Activated CD4-positive, CD25-positive, alpha-beta regulatory T cell (primary cell): ENCODE data around the gene SLC5A12.

Experiments
- DNase-seq, 4 experiments: peaks; one replicate each; lab custom pipeline; 2025; lab: John Stamatoyannopoulos, UW

The SLC5A12 gene

GRCh38 chr11:26721948-26722475 lies at the start of gene SLC5A12:
TSS of gene SLC5A12 (minus strand) at chr11:26722060. CDS start at chr11:26721714, 346 bp downstream.
- no peak for DNase-seq

GRCh38 chr11:26769027-26769426 lies 47.2 kb upstream of the SLC5A12 start:
- no peak for DNase-seq

- no peak for DNase-seq
Measured at GRCh38 chr11:26767060-26767459, 45.2 kb upstream of the SLC5A12 start.

GRCh38 chr11:26765323-26765722 lies 43.5 kb upstream of the SLC5A12 start:
- DNase-seq: no peak

GRCh38 chr11:26764825-26765224 lies 43.0 kb upstream of the SLC5A12 start:
- DNase-seq: no peak

- no peak for DNase-seq
Measured at GRCh38 chr11:26764315-26764714, 42.5 kb upstream of the SLC5A12 start.

- no peak for DNase-seq
Measured at GRCh38 chr11:26762089-26762488, 40.2 kb upstream of the SLC5A12 start.

- DNase-seq: no peak
Measured at GRCh38 chr11:26761361-26761809, 39.5 kb upstream of the SLC5A12 start.

GRCh38 chr11:26757995-26758394 lies 36.1 kb upstream of the SLC5A12 start:
- no peak for DNase-seq

- no peak for DNase-seq
Measured at GRCh38 chr11:26755762-26756161, 33.9 kb upstream of the SLC5A12 start.

GRCh38 chr11:26753723-26754504 lies 32.1 kb upstream of the SLC5A12 start:
- no peak for DNase-seq

- DNase-seq: no peak
Measured at GRCh38 chr11:26749927-26750326, 28.1 kb upstream of the SLC5A12 start.

- DNase-seq: no peak
Measured at GRCh38 chr11:26743622-26744021, 21.8 kb upstream of the SLC5A12 start.

- no peak for DNase-seq
Measured at GRCh38 chr11:26742966-26743365, 21.1 kb upstream of the SLC5A12 start.

- DNase-seq: no peak
Measured at GRCh38 chr11:26741036-26741435, 19.2 kb upstream of the SLC5A12 start.

- DNase-seq: no peak
Measured at GRCh38 chr11:26739366-26740073, 17.7 kb upstream of the SLC5A12 start.

GRCh38 chr11:26734691-26735090 lies 12.8 kb upstream of the SLC5A12 start:
- no peak for DNase-seq

GRCh38 chr11:26731084-26731456 lies 9.2 kb upstream of the SLC5A12 start:
- DNase-seq: no peak

GRCh38 chr11:26730414-26731083 lies 8.7 kb upstream of the SLC5A12 start:
- DNase-seq: no peak

- DNase-seq: no peak
Measured at GRCh38 chr11:26729284-26729683, 7.4 kb upstream of the SLC5A12 start.

- DNase-seq: no peak
Measured at GRCh38 chr11:26726960-26727359, 5.1 kb upstream of the SLC5A12 start.

GRCh38 chr11:26719998-26720397 lies 1.9 kb downstream of the SLC5A12 start:
- DNase-seq: no peak
